Activated CD8-positive, alpha-beta memory T cell treated with anti-CD3 and anti-CD28 coated beads for 1 hour (primary cell): Measurements from ENCODE around the gene SOWAHA.

ENCODE experiments used
- DNase-seq, 2 donors: peaks; one replicate each; pipeline ENCODE4 v3.0.0-alpha.2; 2020; ENCODE audit warnings: low read depth in 1 of 2; ENCODE audit errors: extremely low read depth in 1 of 2

Gene SOWAHA

DNA sequence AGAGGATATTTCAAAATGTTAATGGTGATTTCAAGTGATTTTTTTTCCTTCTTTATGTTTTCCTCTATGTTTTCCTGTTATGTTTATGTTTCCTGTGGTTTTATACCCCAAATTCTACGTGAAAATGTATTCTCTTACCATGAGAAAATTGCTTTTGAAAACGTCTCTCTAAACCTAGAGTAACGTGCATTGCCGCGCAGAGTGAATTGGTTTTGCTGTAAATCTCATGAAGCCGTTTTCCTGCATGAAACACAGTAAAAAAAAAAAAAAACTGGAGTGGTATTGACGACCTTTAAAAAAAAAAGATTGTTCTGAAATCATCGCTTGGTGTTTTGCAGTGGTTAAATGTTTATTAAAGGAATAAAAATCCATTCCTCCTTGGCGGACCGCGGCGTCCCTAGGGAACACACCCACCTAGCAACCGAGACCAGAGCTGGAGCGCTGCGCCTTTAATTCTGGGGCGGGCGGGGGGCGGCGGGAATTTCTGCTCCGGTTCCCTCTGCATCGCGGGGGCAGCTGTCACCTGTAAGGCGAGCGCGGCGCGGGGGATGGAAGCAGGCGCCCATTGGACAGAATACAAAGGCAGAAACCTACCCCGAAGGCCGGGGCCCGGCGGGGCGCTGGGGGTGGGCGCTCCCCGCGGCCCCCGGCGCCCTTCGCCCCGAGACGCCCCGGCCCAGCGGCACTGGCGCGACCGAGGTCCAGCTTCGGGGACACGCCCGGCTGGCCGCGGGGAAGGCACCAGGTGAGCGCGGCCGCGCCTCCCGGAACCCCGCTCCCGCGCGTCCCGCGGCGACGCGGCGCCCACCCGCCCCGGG lies at the start of gene SOWAHA:
TSS of gene SOWAHA (plus strand) at position 522 of the 818 bp plus-strand sequence. CDS start 320 bp downstream, outside the sequence.
- no peak for DNase-seq

DNA sequence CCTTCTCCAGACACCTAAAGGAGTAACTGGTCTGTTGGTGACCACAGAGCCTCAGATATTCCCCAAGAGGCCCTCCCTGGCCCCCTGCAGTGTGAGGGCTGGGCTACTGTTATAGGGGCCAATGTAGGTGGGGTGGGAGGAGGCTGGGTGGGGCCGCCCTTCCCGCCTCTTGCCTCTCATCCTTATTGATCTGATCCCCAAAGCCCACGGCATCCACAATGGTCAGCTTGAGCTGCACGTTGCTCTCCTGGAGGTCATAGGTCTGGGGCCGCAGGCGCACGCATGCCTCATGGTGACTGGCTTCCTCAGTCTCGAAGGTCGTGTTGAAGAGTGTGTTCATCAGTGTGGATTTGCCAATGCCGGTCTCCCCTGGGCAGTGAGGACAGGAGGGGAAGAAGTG lies 49.1 kb upstream of the SOWAHA start:
- no peak for DNase-seq

DNA sequence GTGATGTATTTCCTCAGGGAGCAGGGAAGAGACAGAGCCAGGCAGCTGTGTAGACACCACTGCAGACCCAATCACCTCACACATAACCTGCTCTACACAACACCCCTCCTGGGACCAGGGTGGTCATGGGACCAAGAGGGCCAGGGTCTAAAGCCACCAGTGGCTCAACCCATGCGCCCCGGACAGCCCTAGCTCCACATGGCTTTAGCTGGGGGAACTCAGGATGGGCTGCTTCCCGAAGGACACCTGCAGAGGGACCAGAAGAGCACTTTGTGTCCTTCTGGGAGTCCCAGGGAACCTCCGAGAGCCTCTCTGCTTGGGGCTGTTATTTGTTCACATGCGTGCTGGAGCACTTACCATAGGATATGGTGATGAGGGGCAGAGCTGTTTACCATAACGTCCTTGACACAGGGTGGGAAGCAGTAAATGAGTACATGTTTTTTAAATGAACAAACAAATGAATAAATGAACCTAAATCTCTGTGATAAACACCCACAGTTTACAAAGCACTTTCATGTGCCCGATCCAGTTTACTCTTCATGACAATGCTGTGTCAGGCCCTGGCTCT lies 48.3 kb upstream of the SOWAHA start:
- no peak for DNase-seq

DNA sequence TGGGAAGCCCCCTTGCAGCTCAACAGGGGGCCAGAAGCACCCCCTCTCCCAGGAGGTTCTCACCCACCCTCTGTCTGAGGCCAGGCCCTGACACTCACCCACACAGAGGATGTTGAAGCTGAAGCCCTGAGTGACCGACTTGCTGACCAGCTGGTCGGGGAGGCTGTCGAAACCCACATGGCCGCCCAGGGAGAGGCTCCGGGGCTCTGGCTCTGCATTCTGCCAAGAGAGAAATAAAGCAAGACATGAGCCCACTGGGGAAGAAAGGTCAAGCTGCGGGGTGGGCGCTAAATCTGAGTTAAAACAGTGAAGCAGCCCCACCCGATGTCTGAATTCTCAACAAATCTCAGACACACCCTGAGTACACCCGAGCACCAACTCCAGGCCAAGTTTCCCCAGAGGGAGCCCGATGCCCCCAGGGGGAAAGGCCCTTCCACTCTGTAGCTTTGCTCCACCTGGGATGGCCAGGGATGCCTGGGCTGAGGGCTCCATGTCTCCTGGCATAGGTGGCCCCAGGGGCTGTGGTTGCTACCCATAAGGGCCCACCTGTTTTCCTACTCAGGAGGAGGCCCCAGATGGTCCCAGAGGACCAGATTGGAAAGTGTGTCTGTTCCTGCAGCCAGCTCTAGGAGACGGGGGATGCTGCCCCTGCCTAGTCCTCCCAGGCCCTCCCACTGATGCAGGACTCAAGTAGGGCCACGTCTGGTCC lies 47.6 kb upstream of the SOWAHA start:
- DNase-seq = no peak

DNA sequence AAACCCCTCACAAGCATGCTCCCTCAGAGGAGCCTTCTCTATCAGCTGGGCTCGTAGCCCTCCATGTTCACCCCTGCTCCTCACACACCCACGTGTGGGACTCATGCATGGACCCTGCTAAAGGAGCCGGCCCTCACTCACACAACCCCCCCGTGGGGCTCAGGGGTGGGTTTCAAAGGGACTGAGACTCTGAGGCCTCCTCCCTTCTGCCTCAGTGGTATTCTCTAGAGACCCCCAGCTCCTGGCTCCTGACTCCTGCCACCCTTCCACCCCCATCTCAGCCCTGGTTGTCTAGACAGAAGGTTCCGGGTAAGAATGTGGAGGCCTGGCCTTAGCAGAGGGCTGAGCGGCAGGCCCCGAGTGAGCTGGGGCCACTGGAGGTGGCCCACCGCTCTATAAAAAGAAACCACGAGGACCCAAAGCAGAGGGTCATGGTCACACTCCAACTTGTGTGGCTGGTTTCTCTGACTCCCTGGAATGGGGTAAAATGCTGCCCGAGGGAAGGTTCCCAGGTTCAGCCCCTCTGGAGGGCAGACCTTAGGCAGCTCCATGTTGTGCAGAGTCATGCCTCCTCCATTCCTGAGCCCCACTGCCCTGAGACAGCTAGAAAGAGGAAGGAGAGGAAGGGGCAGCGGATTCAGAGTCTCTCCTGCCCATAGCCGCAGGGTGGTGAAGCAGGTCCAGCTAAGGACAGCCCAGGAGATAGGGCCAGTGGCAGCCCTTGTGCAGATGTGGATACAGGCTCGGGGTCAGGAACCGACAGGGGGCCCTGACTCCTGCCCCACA lies 46.9 kb upstream of the SOWAHA start:
- no peak for DNase-seq

DNA sequence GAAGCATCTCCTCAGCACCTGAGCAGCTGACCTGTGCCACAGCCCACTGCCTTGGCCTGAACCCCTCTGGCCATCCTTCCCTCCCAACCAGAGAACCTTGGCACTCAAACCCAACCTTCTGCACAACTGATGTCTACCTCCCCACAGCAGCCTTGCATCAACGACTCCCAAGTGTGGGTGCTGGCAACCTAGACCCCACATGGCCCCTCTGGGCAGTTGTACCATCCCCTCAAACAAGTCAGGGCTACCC lies 46.4 kb upstream of the SOWAHA start:
- no peak for DNase-seq

DNA sequence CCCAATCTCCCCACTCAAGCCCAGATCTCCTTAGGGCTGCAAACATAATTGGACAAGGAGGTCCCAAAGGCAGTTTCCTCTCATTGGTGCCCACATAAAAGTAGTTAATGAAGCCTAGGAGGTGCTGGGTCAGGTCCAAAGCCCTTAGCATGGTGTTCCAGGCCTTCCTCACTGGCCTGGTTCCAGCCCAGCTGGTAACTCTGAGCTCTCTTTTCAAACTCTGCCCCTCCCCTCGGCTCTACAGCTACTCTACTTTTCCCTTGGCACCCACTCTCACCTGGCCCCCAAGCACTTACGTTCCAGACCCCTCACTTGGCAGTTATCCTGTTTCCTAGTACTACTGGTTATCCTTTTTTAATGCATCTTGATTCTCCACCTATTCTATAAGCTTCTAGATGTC lies 46.0 kb upstream of the SOWAHA start:
- DNase-seq = no peak

DNA sequence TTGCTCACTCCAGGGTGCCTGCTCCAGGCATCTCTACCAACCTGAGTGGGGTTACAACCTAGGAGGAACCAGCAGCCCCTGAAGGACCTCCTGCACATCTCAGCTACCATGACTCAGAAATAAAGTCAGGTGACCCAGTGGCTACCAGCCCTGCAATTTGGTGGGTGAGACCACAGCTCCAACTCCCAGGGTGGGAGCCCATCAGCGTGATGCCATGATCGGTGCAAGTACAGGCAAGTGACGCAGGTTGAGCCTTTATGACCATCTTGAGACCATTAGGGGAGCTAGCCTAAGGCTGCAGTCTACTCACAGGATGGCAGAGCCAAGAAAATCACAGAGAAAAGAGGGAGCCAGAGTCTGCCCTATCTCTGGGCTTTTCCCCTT lies 44.6 kb upstream of the SOWAHA start:
- DNase-seq = no peak

DNA sequence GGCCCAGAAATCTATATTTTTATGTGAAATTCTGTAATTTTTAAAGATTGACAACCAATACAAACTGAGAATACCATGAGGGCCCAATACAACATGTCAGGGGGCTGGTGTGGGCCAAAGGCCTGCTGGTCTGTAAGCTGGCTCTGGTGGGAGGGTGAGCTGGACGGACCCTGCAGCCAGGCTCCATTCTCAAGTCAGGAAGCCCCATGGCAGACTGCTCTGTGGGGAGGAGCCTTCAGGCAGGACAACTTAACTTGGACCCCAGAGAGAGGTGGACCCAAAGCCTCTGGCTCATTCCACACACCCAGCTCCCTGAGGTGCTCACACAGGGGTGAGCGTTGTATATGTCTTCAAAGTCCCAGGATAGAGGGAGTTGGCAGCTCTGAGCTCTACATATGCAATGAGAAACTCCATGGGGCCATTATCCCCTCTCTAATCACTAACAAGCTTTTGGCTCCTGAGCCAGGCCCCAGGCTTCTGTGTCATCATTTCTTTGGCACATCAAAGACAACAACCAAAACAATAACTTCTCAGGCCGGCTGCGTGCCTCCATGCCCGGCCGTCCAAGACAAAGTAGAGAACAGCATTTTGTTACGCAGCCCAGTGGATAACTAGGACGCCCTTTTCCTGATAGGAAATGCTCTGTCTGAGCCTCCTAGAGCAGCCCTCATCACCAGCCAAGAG lies 42.5 kb upstream of the SOWAHA start:
- no peak for DNase-seq

DNA sequence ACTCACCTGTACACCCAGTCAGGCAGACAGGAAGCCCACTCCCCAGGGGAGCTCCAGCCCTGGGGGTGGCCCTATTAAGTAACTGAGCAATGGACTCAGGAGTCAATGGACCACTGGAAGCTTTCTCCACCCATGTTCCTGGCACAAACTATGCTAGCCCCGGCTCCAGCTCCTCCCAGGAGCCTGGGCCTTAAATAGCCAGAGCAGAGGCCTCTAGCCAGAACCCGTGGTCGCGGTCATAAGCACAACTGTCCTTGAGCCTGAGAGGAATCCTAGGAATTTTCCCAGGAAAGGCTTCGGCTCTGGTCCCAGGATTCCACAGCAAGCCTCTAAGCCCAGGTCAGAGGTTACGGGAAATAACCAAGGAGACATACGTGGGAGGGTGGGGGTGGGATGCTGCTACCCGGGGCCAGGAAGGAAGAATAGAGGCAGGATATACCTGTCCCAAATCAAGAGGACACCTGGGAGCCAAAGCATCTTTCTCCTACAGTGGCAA lies 41.6 kb upstream of the SOWAHA start:
- no peak for DNase-seq

DNA sequence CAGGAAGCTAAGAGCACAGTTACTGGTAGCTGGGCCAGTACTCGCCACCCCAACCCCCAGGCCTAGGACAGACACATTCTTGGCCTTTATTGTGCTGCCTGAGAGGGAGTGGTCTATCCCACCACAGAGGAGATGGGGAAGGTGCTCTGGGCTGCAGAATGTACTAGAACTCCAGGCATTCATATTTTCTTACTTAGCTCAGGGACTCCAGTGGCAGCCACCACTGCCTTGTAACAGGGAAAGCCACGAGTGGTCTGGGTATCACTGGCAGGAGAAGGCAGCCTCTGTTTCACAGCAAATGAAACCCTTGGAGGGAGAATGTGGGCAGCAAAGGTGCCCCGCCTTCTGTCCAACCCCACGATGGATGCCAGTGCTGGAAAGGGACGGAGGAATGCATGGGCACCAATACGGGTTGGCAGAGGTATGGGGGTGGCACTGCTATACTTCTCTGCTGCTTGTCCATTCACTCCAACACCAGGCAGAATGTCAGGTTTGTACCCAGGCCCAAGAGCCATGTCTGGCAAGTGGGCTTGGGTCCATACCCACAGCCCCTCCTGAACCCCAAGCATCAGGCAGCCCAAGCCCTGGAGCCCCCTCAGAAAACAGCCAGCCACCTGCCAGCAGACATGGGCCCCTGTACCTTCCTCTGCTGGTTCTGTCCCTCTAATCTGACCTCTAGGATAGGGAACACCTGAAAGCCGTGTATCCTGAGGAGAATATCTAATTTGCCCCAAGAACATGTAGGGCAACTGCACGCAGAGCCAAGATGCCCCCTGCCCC lies 40.6 kb upstream of the SOWAHA start:
- DNase-seq = no peak

DNA sequence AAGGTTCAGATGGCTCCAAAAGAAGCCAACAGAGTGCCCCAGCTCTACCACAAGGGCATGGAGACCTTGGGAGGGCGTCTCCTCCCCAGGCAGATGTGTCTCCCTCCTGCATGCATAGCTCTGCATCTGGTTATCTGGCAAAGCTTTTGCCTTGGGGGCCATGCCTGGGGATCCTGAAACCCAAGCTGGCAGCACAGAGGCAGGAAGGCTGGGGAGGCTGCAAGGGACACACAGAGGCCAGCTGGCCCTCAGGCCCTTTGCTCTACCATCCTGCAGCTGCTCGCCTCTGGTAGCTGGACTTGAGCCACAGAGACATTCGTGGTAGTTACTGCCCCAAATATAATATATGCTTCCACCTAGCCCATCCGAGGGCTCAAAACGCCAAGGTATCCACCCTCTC lies 40.0 kb upstream of the SOWAHA start:
- no peak for DNase-seq

DNA sequence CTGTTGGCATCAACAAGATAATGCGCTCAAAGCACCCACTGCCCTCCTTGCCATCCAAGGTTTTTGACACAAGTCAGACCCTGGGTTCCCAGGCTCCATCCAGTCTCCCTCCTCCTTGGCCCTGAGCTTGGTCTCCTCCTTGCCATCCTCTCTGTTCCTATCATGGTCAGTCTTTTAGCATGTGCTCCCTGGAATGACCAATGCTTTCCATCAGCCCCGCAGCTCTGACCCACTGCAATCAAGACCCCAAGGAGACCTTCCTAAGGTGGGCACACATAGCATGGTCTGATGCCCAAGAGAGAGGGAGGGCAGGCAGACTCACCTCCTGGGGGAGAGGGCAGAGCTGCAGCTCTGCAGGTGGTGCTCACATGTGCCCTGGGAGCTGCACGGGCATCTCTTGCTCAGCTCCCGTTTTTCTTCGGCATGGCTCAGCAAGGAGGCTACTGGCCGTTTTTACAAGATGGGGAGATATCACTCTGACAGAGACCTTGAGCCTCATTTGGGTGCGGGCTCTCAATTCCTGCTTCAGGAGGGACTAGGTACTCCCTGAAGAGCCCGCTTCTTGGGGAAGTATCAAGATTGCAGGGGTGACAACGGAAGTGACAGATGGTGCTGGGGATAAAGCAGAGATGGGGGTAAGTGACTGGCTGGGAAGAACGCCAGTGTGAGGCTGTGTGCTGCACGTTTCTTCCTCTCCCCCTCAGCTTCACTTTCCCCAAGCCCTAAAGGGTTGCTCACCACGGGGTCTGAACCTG lies 39.3 kb upstream of the SOWAHA start:
- DNase-seq = no peak

DNA sequence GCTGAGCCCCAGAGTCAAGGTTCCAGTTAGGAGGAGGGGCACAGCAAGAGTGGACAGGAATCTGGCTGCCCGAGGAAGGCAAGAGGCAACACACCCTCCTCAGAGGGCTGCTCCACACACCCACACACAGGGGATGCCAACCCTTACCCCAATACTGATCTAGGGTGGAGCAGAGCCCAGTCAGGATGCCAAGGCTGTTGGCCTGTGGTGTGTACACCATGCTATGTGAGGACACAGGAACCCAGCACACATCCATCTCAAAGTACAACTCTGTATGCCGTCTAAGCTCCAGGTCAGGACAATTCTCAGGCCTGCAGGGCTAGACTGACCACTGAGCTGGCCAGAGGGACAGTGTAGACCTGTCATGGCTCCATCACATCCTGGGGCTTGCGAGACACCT lies 38.7 kb upstream of the SOWAHA start:
- no peak for DNase-seq

DNA sequence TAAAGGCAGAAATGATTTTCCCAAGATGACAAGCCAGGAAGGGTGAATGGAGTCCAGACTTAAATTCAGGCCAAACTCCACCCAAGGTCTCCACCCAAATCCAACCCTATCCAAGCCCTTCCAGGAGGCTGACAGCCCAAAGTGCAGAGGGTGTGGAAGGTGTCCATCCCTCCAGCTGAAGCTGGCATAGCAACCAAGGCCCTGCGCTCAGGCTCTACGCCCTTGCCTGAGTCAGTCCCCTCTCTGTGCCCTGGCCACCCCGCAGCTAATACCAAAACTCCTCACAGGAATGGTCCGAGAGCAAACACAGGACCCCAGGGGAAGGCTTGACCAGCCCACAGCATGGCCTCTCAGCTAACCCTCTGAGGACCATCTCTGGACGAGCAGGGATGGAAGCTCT lies 38.2 kb upstream of the SOWAHA start:
- no peak for DNase-seq

DNA sequence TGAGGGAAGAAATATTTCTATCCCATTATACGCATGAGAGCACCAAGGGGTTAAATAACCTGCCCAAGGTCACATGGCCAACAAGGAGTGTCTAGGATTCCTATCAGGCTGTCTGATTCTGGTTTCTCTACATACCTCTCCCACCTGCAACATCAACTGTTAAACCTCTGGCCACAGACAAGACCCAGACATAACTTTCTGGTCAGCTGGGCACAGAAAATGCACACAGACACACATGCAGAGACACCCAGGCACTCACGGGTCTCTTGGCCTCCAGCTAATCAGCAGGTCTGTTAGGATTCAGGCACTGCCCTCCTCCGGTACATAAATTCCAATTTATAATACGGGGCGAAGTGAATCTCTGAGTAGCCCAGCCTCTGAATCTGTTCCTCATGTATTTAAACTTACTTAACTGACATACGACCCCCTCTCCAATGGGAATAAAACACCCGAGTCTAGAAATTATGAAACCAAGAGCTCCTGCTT lies 37.6 kb upstream of the SOWAHA start:
- DNase-seq = no peak

DNA sequence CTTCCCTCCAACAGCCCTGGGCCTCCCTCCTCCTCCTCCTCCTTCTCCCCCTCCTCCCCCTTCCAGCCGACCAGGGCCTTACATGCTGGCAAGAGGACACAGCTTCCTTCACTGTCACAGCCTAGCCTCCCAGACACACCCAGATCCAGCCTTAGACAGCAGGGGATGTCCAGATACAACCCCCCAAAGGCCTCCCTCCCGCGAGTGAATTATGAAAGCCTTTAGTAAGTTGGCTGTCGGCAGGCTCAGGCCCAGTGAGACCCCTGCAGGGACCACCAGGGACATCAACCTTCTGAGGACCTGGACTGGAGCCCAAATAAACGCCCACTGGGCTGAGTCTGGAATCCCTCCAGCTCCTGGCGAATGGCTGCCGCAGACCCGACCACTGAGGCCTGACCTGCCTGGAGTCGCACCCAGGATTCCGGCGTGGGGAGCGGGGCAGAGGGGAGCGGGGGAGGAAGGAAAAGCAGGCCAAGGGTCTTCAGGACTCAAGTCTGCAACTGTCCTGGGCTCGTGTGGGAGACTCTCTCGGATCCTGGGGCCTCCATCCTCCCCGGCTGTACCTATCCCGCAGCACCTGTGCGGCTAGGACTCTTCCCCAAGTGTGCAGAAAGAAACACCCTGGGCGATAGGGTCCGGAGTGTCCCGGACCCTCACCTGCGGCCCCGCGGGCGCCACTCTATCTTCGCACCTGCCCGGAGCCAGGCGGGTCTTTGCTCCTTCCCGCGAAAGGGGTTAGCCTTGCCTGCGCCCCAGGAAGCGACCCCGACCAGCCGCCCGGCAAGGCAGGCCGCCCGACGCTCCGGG lies 36.8 kb upstream of the SOWAHA start:
- no peak for DNase-seq

DNA sequence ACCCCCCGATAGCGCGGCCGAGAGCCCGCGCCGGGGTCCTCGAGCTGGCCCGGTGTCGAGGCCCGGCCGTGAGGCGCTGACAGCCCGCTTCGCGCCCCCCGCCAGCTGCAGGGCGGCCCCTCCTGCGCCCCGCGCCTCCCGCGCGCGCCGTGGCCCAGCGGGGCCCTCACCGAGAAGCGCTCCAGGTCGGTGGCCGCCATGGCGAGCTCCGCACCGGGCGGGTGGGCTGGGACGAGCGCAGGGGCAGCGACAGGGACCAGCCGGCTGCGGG lies 36.2 kb upstream of the SOWAHA start:
- DNase-seq = no peak
